PC-9 (cell line): ENCODE data around the gene SCRT2. TPM values are rescaled to one million over a fixed set of nuclear protein-coding genes. Genes with fewer than 3 reads are reported as not detected.

Source experiments
- BruUV-seq: library from RNA; stranded (reverse); fragments of 400-500 nt; replicated peaks from 2 replicates; lab custom pipeline; 2021; lab: Mats Ljungman, UMichigan
- CTCF ChIA-PET: fragments of 300-600 bp; sonication (Branson Sonifier 250); formaldehyde crosslinking; loops from one replicate; lab custom pipeline; 2022; ENCODE audit warnings: antibody characterized with exemption; lab: Charles Lee
- POLR2A ChIA-PET: fragments of 300-600 bp; sonication (Branson Sonifier 250); formaldehyde crosslinking; loops from one replicate; lab custom pipeline; 2022; ENCODE audit warnings: antibody characterized with exemption; ENCODE audit not compliant: unreplicated experiment; lab: Charles Lee
- DNase-seq, 2 experiments: peaks; one replicate each; pipeline versions ENCODE4 v3.0.0 to v3.0.0-alpha.2; 2015 to 2022; ENCODE audit warnings: mixed read lengths in 1 of 2
- H2AFZ ChIP-seq: fragments of 200-600 bp; sonication (generic); 2 replicates; pipeline ENCODE4 v1.8.1; 2017; ENCODE audit warnings: antibody characterized with exemption
- H3F3A ChIP-seq: fragments of 200-600 bp; sonication (generic); 2 replicates; pipeline ENCODE4 v1.8.1; 2017; ENCODE audit warnings: antibody characterized with exemption, mild to moderate bottlenecking, low read depth; ENCODE audit not compliant: insufficient read depth
- H3K27ac ChIP-seq: fragments of 200-600 bp; sonication (generic); 2 replicates; pipeline ENCODE4 v1.6.1; 2016; ENCODE audit warnings: mixed run types
- H3K27me3 ChIP-seq: fragments of 200-600 bp; sonication (generic); 2 replicates; pipeline ENCODE4 v1.6.1; 2016; ENCODE audit warnings: low read depth, mixed run types; ENCODE audit not compliant: insufficient read depth
- H3K36me3 ChIP-seq: fragments of 200-600 bp; sonication (generic); 2 replicates; pipeline ENCODE4 v1.6.1; 2016; ENCODE audit warnings: low read depth, mixed run types
- H3K4me1 ChIP-seq: fragments of 200-600 bp; sonication (generic); replicated peaks from 2 replicates; pipeline ENCODE4 v1.6.1; 2016; ENCODE audit warnings: mixed run types; ENCODE audit not compliant: insufficient read depth
- H3K4me2 ChIP-seq: fragments of 200-600 bp; sonication (generic); 2 replicates; pipeline ENCODE4 v1.6.1; 2017; ENCODE audit warnings: mixed run types
- H3K4me3 ChIP-seq: fragments of 200-600 bp; sonication (generic); 2 replicates; pipeline ENCODE4 v1.6.1; 2016; ENCODE audit warnings: mixed run types
- H3K79me2 ChIP-seq: fragments of 200-600 bp; sonication (generic); 2 replicates; pipeline ENCODE4 v1.6.1; 2017; ENCODE audit warnings: low read depth, mixed run types
- H3K9me2 ChIP-seq: fragments of 200-600 bp; sonication (generic); 2 replicates; pipeline ENCODE4 v1.8.1; 2017; ENCODE audit warnings: mild to moderate bottlenecking; ENCODE audit not compliant: insufficient read depth
- H3K9me3 ChIP-seq: fragments of 200-600 bp; sonication (generic); 2 replicates; pipeline ENCODE4 v1.8.1; 2016; ENCODE audit warnings: low read depth; ENCODE audit not compliant: insufficient read depth
- H4K20me1 ChIP-seq: fragments of 200-600 bp; sonication (generic); 2 replicates; pipeline ENCODE4 v1.8.1; 2017; ENCODE audit not compliant: insufficient read depth
- CTCF ChIP-seq: fragments of 200-600 bp; sonication (generic); conservative IDR thresholded peaks from 2 replicates; pipeline ENCODE4 v1.6.1; 2017; ENCODE audit warnings: mixed run types, antibody characterized with exemption, mild to moderate bottlenecking, moderate library complexity
- EZH2 ChIP-seq: fragments of 200-600 bp; sonication (generic); IDR thresholded peaks from 2 replicates; pipeline ENCODE4 v1.8.0; 2017; ENCODE audit warnings: antibody characterized with exemption, low read depth
- intact Hi-C: fragments of 100-400 bp; cut with micrococcal nuclease; formaldehyde crosslinking; loops from one replicate; pipeline ENCODE4 v1.10.0; 2022; ENCODE audit not compliant: unreplicated experiment
- total RNA-seq: library from RNA; stranded (reverse); gene quantifications from 2 replicates; pipeline ENCODE4 v1.2.3, GENCODE V29; 2021

SCRT2 gene
- total RNA-seq, 1 experiment from 2014 or later, result not detected

DNA sequence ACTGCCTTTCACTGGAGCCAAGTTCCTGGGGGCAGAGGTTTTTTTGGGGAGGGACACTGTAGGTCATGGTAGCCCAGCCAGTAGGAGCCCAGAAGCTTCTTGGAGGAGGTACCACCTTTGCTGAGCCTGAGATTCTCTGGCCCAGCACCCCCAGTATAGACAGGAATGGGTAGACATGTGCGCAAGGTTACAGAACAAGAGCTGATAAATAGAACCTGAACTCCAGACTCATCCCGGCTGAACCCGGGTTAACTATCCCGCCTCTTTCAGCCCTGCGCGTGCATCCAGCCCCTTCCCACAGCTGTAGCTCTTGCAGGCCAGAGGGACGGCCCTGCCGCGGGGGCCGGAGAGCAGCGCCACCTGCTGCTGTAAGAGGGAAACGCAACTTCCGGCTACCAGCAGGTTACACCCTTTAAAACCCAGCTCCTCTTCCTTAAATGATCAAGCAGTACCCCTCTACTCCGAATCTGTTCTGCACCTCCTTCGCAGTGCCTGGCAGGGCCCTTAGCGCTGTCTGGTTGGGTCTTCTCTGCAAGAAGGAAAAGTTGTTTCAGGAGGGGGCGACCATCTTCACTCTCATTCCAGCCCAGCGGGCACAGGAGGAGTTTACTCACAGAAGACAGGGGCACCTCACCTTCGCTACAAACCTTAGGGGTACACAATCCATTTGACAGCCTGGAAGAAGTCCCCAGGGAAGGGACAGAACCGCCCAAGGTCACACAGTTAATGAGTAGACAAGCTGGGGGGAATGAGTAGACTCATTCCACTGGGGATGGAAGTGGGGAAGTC, 30.1 kb downstream of the SCRT2 start:
- no peak for TF ChIP-seq EZH2
- peak; percentile 93 for TF ChIP-seq CTCF
- no TSS peak for BruUV-seq
- peaks cover 34% of the 10 kb centered on the region for H3K36me3 ChIP-seq
- H3K4me1 ChIP-seq, result 0 out of 2 replicates have a peak, but pooled peaks cover 6% of the 10 kb centered on the region
- H3K4me2 ChIP-seq, result peak overlapping the region; percentile 17; the same call in 1 of the 2 replicates
- H3K79me2 ChIP-seq, result peaks cover 39% of the 10 kb centered on the region
- no peaks in the 10 kb centered on the region for H3K9me3 ChIP-seq
- ChIA-PET POLR2A (interaction anchor here (0.6 to 0.7 kb wide), 3 partner anchors 22 to 99 kb away, joined by 4 to 8 read pairs (median 7); no protein-coding TSS in a partner anchor), CTCF (interaction anchor here (0.5 to 1.9 kb wide), 6 partner anchors 22 to 143 kb away, joined by 3 to 7 read pairs (median 5); partner anchors contain the start of gene SLC52A3)
- H3K27me3 ChIP-seq, result no peaks in the 10 kb centered on the region
- H2AFZ ChIP-seq, result no peak overlapping the region
- H4K20me1 ChIP-seq, result peaks cover 54% of the 10 kb centered on the region
- no peak overlapping the region for H3K4me3 ChIP-seq
- intact Hi-C loops, result loop anchor here (1.0 to 5.0 kb wide), 2 partner anchors 84 to 293 kb away; no protein-coding TSS in a partner anchor
- H3K27ac ChIP-seq, result no peak overlapping the region
- H3F3A ChIP-seq, result peaks cover 70% of the 10 kb centered on the region
- DNase-seq, result peak; percentile 57 to 79
- H3K9me2 ChIP-seq, result no peaks in the 10 kb centered on the region

- POLR2A ChIA-PET, result interaction anchor here (0.6 to 0.7 kb wide), 3 partner anchors 23 to 99 kb away, joined by 4 to 8 read pairs (median 7); no protein-coding TSS in a partner anchor
Measured at GRCh38 chr20:644692-645317, 30.8 kb downstream of the SCRT2 start.

More at GRCh38 chr20:644692-645317, 30.8 kb downstream of the SCRT2 start:
- CTCF ChIA-PET, result interaction anchor here (0.6 to 1.9 kb wide), 5 partner anchors 23 to 142 kb away, joined by 3 to 7 read pairs (median 5); partner anchors contain the start of gene SLC52A3
- peaks cover 32% of the 10 kb centered on the region for H3K79me2 ChIP-seq
- H3K4me1 ChIP-seq, result 0 out of 2 replicates have a peak, but pooled peaks cover 6% of the 10 kb centered on the region
- no TSS peak for BruUV-seq
- DNase-seq, result no peak
- intact Hi-C loops, result loop anchor here (1.0 to 5.0 kb wide), 2 partner anchors 84 to 293 kb away; no protein-coding TSS in a partner anchor
- TF ChIP-seq CTCF (no peak), EZH2 (no peak)
- H3K9me3 ChIP-seq, result no peaks in the 10 kb centered on the region
- peaks cover 69% of the 10 kb centered on the region for H3F3A ChIP-seq
- no peaks in the 10 kb centered on the region for H3K9me2 ChIP-seq
- peaks cover 30% of the 10 kb centered on the region for H3K36me3 ChIP-seq
- H3K4me2 ChIP-seq, result no peak overlapping the region
- H4K20me1 ChIP-seq, result peaks cover 47% of the 10 kb centered on the region
- no peaks in the 10 kb centered on the region for H3K27me3 ChIP-seq
- H3K4me3 ChIP-seq, result no peak overlapping the region
- no peak overlapping the region for H2AFZ ChIP-seq
- H3K27ac ChIP-seq, result no peak overlapping the region
